ENCODE results near the gene MYO15A.

GRCh38 chr17:18187226-18187625, 78.7 kb downstream of the MYO15A start:
- TF ChIP-seq CTCF (IDR thresholded peaks at IDR 0.05) (no peak), REST (IDR thresholded peaks at IDR 0.05; ENCODE audit: insufficient read depth in 1 of 2, low read depth in 2 of 2, low read length in 1 of 2) (no peak), TCF7L2 (IDR thresholded peaks at IDR 0.05; ENCODE audit: low read depth, low read length) (no peak), POLR2AphosphoS5 (IDR thresholded peaks at IDR 0.05; ENCODE audit: low read depth, low read length) (no peak)

All from Panc1 (cell line).